K562 (cell line): ENCODE results near the gene RASGRP4. TPM values are rescaled to one million over a fixed set of nuclear protein-coding genes. Genes with fewer than 3 reads are reported as not detected.

Experiments
- ATAC-seq: fragments of 200-7000 bp; cut with Tn5 transposase; 3 replicates; pipeline ENCODE4 v1.9.1; 2020; ENCODE audit warnings: moderate library complexity
- BruUV-seq: library from RNA; stranded (reverse); fragments of 400-500 nt; replicated peaks from 2 replicates; lab custom pipeline; 2021; lab: Mats Ljungman, UMichigan
- CTCF ChIA-PET: fragments of 300-600 bp; formaldehyde crosslinking; extraction: SDS; loops from one replicate; lab custom pipeline; 2021; ENCODE audit warnings: low intra/inter-chr PET ratio; lab: Yijun Ruan, JAX
- POLR2A ChIA-PET: fragments of 300-600, 350-650 bp; sonication (Branson Sonifier 250); formaldehyde crosslinking; extraction: SDS; loops from one replicate; lab custom pipeline; 2021; ENCODE audit warnings: antibody characterized with exemption, inconsistent platforms; lab: Yijun Ruan, JAX
- DNase-seq, 4 experiments: peaks; one replicate each; pipeline versions ENCODE4 v3.0.0 to v3.0.0-alpha.2; 2011 to 2018; ENCODE audit warnings: low spot score in 3 of 4, mixed read lengths in 3 of 4; ENCODE audit errors: extremely low read depth in 1 of 4
- FAIRE-seq: peaks from 2 replicates; lab custom pipeline; 2011; peaks lifted over from hg19 to GRCh38; lab: Jason Lieb, UNC
- H2AFZ ChIP-seq: 2 replicates; pipeline ENCODE4 v1.6.0; 2011; ENCODE audit warnings: low read depth, low read length, control low read depth, inconsistent platforms
- H3K27ac ChIP-seq: fragments of 200-600 bp; 3 replicates; pipeline ENCODE4 v1.8.0; 2011; ENCODE audit warnings: low read depth, mild to moderate bottlenecking, control low read depth, inconsistent platforms, low read length, moderate library complexity, mixed read lengths; ENCODE audit errors: extremely low read depth
- H3K27me3 ChIP-seq, 2 experiments: fragments of 300-600 bp in 1 of 2; 2 replicates in 1 of 2; 3 replicates in 1 of 2; pipeline versions ENCODE4 v1.6.0 to v1.8.0; 2011; ENCODE audit warnings: inconsistent platforms in 2 of 2, low read length in 2 of 2, mild to moderate bottlenecking in 1 of 2, mixed read lengths in 1 of 2, moderate library complexity in 1 of 2; ENCODE audit not compliant: control insufficient read depth in 2 of 2, insufficient read depth in 2 of 2
- H3K36me3 ChIP-seq: fragments of 300-600 bp; 3 replicates; pipeline ENCODE4 v1.8.0; 2011; ENCODE audit warnings: mild to moderate bottlenecking, low read length, inconsistent platforms; ENCODE audit not compliant: control insufficient read depth, insufficient read depth
- H3K4me1 ChIP-seq, 2 experiments: fragments of 200-600 bp in 1 of 2; replicated peaks in 1 of 2; 2 replicates in 1 of 2; 3 replicates in 1 of 2; pipeline versions ENCODE4 v1.5.1 to v1.8.0; 2011; ENCODE audit warnings: inconsistent platforms in 2 of 2, low read length in 2 of 2, mild to moderate bottlenecking in 1 of 2, mixed read lengths in 1 of 2, moderate library complexity in 1 of 2; ENCODE audit not compliant: control insufficient read depth in 2 of 2, insufficient read depth in 2 of 2
- H3K4me2 ChIP-seq: 2 replicates; pipeline ENCODE4 v1.6.1; 2011; ENCODE audit warnings: low read length, control low read depth, inconsistent platforms, mixed read lengths; ENCODE audit not compliant: insufficient read depth
- H3K4me3 ChIP-seq: fragments of 200-600 bp; sonication (generic), shearing (Covaris generic); 2 replicates; pipeline ENCODE4 v1.5.1; 2016; ENCODE audit warnings: control low read depth, inconsistent platforms
- H3K79me2 ChIP-seq: fragments of 200-600 bp; 3 replicates; pipeline ENCODE4 v1.8.0; 2011; ENCODE audit warnings: low read length, inconsistent platforms; ENCODE audit not compliant: control insufficient read depth, insufficient read depth
- H3K9ac ChIP-seq, 2 experiments: 2 replicates each; pipeline versions ENCODE4 v1.6.0 to v1.6.1; 2011; ENCODE audit warnings: low read depth in 2 of 2, low read length in 2 of 2, control low read depth in 1 of 2, inconsistent platforms in 1 of 2, mild to moderate bottlenecking in 1 of 2, mixed read lengths in 1 of 2; ENCODE audit not compliant: insufficient read depth in 1 of 2
- H3K9me1 ChIP-seq: one replicate; pipeline ENCODE4 v1.6.0; 2011; ENCODE audit warnings: inconsistent platforms, mild to moderate bottlenecking, low read length, moderate library complexity; ENCODE audit not compliant: control insufficient read depth, insufficient read depth
- H3K9me3 ChIP-seq: replicated peaks from 2 replicates; pipeline ENCODE4 v1.5.1; 2011; ENCODE audit warnings: low read depth, low read length, inconsistent platforms; ENCODE audit not compliant: control insufficient read depth, insufficient read depth
- H4K20me1 ChIP-seq: replicated peaks from 2 replicates; pipeline ENCODE4 v1.6.1; 2011; ENCODE audit warnings: low read length, inconsistent platforms, mixed read lengths; ENCODE audit not compliant: control insufficient read depth, insufficient read depth
- ARNT ChIP-seq, 2 experiments: fragments of 450-650 bp; IDR thresholded peaks; 2 replicates each; pipeline ENCODE4 v1.6.1; 2016; ENCODE audit warnings: mild to moderate bottlenecking in 1 of 2
- ESRRA ChIP-seq: fragments of 450-650 bp; IDR thresholded peaks from 2 replicates; pipeline ENCODE4 v1.6.1; 2014; ENCODE audit warnings: low read depth, mild to moderate bottlenecking, moderate library complexity, borderline replicate concordance
- GATAD2A ChIP-seq: fragments of 450-650 bp; IDR thresholded peaks from 2 replicates; pipeline ENCODE4 v1.6.1; 2017
- HNRNPL ChIP-seq: fragments of 200-400 bp; formaldehyde crosslinking; IDR thresholded peaks from 2 replicates; pipeline ENCODE4 v1.6.1; 2017; ENCODE audit warnings: low read depth, mild to moderate bottlenecking, low read length
- IRF2 ChIP-seq: sonication (generic); formaldehyde crosslinking; IDR thresholded peaks from 2 replicates; pipeline ENCODE4 v1.8.1; 2022; ENCODE audit warnings: mild to moderate bottlenecking, missing genetic modification reagents
- MAZ ChIP-seq, 2 experiments: fragments of 450-650 bp in 1 of 2; sonication (generic) in 1 of 2; formaldehyde crosslinking; IDR thresholded peaks in 1 of 2; conservative IDR thresholded peaks in 1 of 2; 2 replicates each; pipeline versions ENCODE4 v1.4.0 to v1.5.0; 2020; ENCODE audit warnings: mild to moderate bottlenecking in 1 of 2, missing genetic modification reagents in 1 of 2
- MBD2 ChIP-seq: sonication (generic); IDR thresholded peaks from 2 replicates; pipeline ENCODE4 v1.6.1; 2016; ENCODE audit warnings: low read depth, borderline replicate concordance
- NR2F6 ChIP-seq: fragments of 450-650 bp; formaldehyde crosslinking; IDR thresholded peaks from 2 replicates; pipeline ENCODE4 v1.4.0; 2020; ENCODE audit warnings: mild to moderate bottlenecking
- POLR2A ChIP-seq: fragments of 450-650 bp; conservative IDR thresholded peaks from 2 replicates; pipeline ENCODE4 v1.6.1; 2016
- POLR2G ChIP-seq: fragments of 200-400 bp; formaldehyde crosslinking; IDR thresholded peaks from 2 replicates; pipeline ENCODE4 v1.6.1; 2017; ENCODE audit warnings: low read depth, mild to moderate bottlenecking, antibody characterized with exemption, low read length, moderate library complexity
- RBFOX2 ChIP-seq: fragments of 200-400 bp; formaldehyde crosslinking; IDR thresholded peaks from 2 replicates; pipeline ENCODE4 v1.6.1; 2017; ENCODE audit warnings: low read depth, mild to moderate bottlenecking, low read length, moderate library complexity
- SLC30A9 ChIP-seq: fragments of 250-450 bp; sonication (Bioruptor Pico); IDR thresholded peaks from 2 replicates; pipeline ENCODE4 v1.8.0; 2022; ENCODE audit warnings: mild to moderate bottlenecking, moderate library complexity
- SMC3 ChIP-seq: conservative IDR thresholded peaks from 2 replicates; pipeline ENCODE4 v1.6.1; 2011; ENCODE audit warnings: low read depth, low read length, improper control_type of control experiment; ENCODE audit not compliant: insufficient read depth
- SP1 ChIP-seq: sonication (generic); formaldehyde crosslinking; IDR thresholded peaks from 2 replicates; pipeline ENCODE4 v1.8.1; 2022; ENCODE audit warnings: mild to moderate bottlenecking, missing genetic modification reagents
- SUPT5H ChIP-seq: fragments of 450-650 bp; IDR thresholded peaks from 2 replicates; pipeline ENCODE4 v1.6.1; 2016
- WGBS: fragments of 100-300 bp; shearing (Covaris generic); methylation state at CpG from one replicate; pipeline ENCODE4 v1.1.6; 2016; ENCODE audit warnings: low coverage, mixed read lengths; ENCODE audit not compliant: insufficient coverage; ENCODE audit errors: missing lambda C conversion rate; 5-methylcytosine and 5-hydroxymethylcytosine counted together
- in situ Hi-C: fragments of 300-500 bp; cut with MboI; formaldehyde crosslinking; loops from 4 replicates; pipeline ENCODE4 v1.15.0; 2018; ENCODE audit warnings: inconsistent platforms, mixed read lengths
- intact Hi-C: fragments of 100-400 bp; cut with micrococcal nuclease; formaldehyde crosslinking; loops from 2 replicates; pipeline ENCODE4 v1.14.2; 2022
- polyA plus RNA-seq, 8 experiments: library from polyadenylated mRNA; depleted of rRNA in 4 of 8; stranded (reverse) in 5 of 8; unstranded in 3 of 8; fragments of >200 nt; fragmentation: Nextera tagmentation in 2 of 8; fragmentation: Illumina TruSeq in 1 of 8; extraction: Ambion mirVana in 2 of 8; extraction: Trizol in 1 of 8; gene quantifications; 2 replicates each; pipeline versions ENCODE4 v1.2.1 to v1.2.3, GENCODE V29; 2011 to 2014; ENCODE audit warnings: inconsistent platforms in 1 of 8, missing spikeins in 1 of 8
- total RNA-seq, 7 experiments: library from RNA; depleted of rRNA in 6 of 7; stranded (reverse); fragments of >200 nt in 6 of 7; fragmentation: Illumina TruSeq in 2 of 7; extraction: Trizol in 2 of 7; gene quantifications; 2 replicates each; pipeline versions ENCODE4 v1.2.1 to v1.2.3, GENCODE V29; 2011 to 2021; ENCODE audit warnings: low replicate concordance in 1 of 7
- TF ChIP-seq, protein P1 (sequence below), 3 experiments: IDR thresholded peaks in 2 of 3; conservative IDR thresholded peaks in 1 of 3; 2 replicates each; pipeline ENCODE4 v1.5.1; 2011 to 2012; ENCODE audit warnings: low read length in 3 of 3, mild to moderate bottlenecking in 3 of 3, control low read depth in 2 of 3, improper control_type of control experiment in 1 of 3, inconsistent platforms in 1 of 3, low read depth in 1 of 3, mixed read lengths in 1 of 3, moderate library complexity in 1 of 3; ENCODE audit not compliant: insufficient read depth in 2 of 3
- TF ChIP-seq, protein P2 (sequence below): sonication (generic); formaldehyde crosslinking; IDR thresholded peaks from 2 replicates; pipeline ENCODE4 v1.8.0; 2022; ENCODE audit warnings: missing genetic modification reagents, mild to moderate bottlenecking, moderate library complexity, borderline replicate concordance

Gene RASGRP4
- total and polyA plus RNA-seq, 9 of the 15 experiments (the other 6 are each of a cell fraction or from before 2014, with no cell fraction given) = 0.39 to 4.6 (median 3.8) TPM

DNA sequence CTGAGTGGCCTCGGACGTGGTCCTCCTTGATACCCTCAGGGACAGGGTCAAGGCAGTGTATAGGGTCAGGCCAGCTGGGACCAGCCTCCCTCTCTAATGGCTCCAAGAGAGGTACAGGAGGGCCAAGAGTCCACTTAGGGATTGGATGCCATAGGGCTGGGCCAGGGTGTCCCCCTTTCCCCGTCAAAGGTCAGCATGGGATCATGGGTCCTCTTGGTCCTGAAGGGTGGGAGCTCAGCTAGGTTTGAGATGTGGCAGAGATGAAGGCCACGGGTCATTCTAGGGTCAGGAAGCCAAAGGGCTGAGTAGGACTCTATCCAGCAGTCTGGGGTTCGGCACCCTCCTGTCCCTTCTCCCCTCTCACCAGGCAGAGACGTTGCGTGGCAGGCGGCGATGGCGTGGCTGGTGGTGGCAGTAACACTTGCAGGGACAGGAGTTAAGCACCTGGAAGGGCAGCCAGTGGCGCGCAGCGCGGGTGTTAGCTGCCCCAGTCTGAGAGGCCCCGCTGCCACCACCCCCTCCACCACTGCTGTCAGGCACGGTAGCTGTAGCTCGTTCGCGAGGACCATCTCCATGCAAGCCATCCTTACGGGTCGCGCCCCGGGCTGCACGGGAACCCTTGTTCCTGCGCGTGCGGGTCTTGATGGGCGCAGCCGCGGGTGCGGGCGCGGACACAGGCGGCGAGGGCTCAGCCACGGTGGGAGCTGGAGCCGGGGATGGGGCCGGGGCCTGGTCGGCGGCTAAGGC lies 40.8 kb downstream of the RASGRP4 start:
- in situ Hi-C loops = no loop called here
- Histone ChIP-seq H3K4me1 (peaks cover 2 to 50% of the 10 kb centered on the region in 2 experiments; a peak in 3 of 5 replicates), H3K9me1 (peaks cover 3% of the 10 kb centered on the region), H3K36me3 (peaks cover 60% of the 10 kb centered on the region), H3K79me2 (0 out of 3 replicates have a peak, but pooled peaks cover 2% of the 10 kb centered on the region), H3K9me3 (no peaks in the 10 kb centered on the region), H3K27ac (no peak overlapping the region), H3K9ac (no peak overlapping the region; a peak in 1 of 4 replicates), H2AFZ (no peak overlapping the region), H3K27me3 (no peaks in the 10 kb centered on the region), H3K4me3 (no peak overlapping the region), H3K4me2 (no peak overlapping the region), H4K20me1 (peaks cover 3% of the 10 kb centered on the region; the same call in 1 of the 2 replicates)
- ChIA-PET CTCF (interaction anchor here (0.8 to 1.1 kb wide), 2 partner anchors 141 to 151 kb away, joined by 3 to 4 read pairs; no protein-coding TSS in a partner anchor), POLR2A (interaction anchor here (0.5 to 2.6 kb wide), 6 partner anchors 9 to 151 kb away, joined by 3 to 28 read pairs (median 6); partner anchors contain the start of gene PSMD8)
- BruUV-seq = no TSS peak
- FAIRE-seq (peak; percentile 19), DNase-seq (no peak), ATAC-seq (peak; percentile 1; the same call in 2 of the 3 replicates)
- 91% methylated on average over 18 of the region's 40 CpGs for WGBS
- intact Hi-C loops = loop anchor here (5.0 kb wide), 2 partner anchors 48 to 143 kb away; partner anchors contain the start of gene CATSPERG
- TF ChIP-seq SLC30A9 (CRISPR knock-in tag) (no peak), SP1 (CRISPR knock-in tag) (0 out of 2 replicates have a peak, but pooled peaks have one; percentile 9), MAZ (CRISPR knock-in tag; conservative IDR thresholded peaks at IDR 0.05 in 1 of 2, IDR thresholded peaks at IDR 0.05 in 1 of 2) (no peak), HNRNPL (0 out of 2 replicates have a peak, but pooled peaks have one; percentile 50), RBFOX2 (peak; percentile 63), NR2F6 (no peak), MBD2 (no peak), SUPT5H (0 out of 2 replicates have a peak, but pooled peaks have one; percentile 39), IRF2 (CRISPR knock-in tag) (0 out of 2 replicates have a peak, but pooled peaks have one; percentile 51), ARNT (IDR thresholded peaks at IDR 0.05) (no peak), POLR2G (peak; percentile 78; the same call in 1 of the 2 replicates), POLR2A (peak; percentile 52), GATAD2A (no peak), SMC3 (no peak), ESRRA (no peak)
- TF ChIP-seq, protein P1, sequence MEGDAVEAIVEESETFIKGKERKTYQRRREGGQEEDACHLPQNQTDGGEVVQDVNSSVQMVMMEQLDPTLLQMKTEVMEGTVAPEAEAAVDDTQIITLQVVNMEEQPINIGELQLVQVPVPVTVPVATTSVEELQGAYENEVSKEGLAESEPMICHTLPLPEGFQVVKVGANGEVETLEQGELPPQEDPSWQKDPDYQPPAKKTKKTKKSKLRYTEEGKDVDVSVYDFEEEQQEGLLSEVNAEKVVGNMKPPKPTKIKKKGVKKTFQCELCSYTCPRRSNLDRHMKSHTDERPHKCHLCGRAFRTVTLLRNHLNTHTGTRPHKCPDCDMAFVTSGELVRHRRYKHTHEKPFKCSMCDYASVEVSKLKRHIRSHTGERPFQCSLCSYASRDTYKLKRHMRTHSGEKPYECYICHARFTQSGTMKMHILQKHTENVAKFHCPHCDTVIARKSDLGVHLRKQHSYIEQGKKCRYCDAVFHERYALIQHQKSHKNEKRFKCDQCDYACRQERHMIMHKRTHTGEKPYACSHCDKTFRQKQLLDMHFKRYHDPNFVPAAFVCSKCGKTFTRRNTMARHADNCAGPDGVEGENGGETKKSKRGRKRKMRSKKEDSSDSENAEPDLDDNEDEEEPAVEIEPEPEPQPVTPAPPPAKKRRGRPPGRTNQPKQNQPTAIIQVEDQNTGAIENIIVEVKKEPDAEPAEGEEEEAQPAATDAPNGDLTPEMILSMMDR (IDR thresholded peaks at IDR 0.05 in 2 of 3, conservative IDR thresholded peaks at IDR 0.05 in 1 of 3; ENCODE audit: insufficient read depth in 2 of 3, low read depth in 1 of 3, low read length in 3 of 3) = 0 out of 6 replicates have a peak, but pooled peaks of 1 of the 3 experiments have one; percentile 5
- TF ChIP-seq, protein P2, sequence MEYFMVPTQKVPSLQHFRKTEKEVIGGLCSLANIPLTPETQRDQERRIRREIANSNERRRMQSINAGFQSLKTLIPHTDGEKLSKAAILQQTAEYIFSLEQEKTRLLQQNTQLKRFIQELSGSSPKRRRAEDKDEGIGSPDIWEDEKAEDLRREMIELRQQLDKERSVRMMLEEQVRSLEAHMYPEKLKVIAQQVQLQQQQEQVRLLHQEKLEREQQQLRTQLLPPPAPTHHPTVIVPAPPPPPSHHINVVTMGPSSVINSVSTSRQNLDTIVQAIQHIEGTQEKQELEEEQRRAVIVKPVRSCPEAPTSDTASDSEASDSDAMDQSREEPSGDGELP (CRISPR knock-in tag) = no peak; the same call in 1 of the 2 replicates
